SH-SY5Y (cell line): ENCODE measurements around the gene PDHB.

Source experiments
- GATA2 ChIP-seq: IDR thresholded peaks from 2 replicates; pipeline ENCODE4 v1.6.1; 2011; ENCODE audit warnings: mild to moderate bottlenecking, low read depth, low read length
- GATA3 ChIP-seq: IDR thresholded peaks from 2 replicates; pipeline ENCODE4 v1.6.1; 2011; ENCODE audit warnings: low read depth, mild to moderate bottlenecking, low read length, moderate library complexity

Gene PDHB

GRCh38 chr3:58394339-58394738, 39.3 kb downstream of the PDHB start:
- no peak for TF ChIP-seq GATA2
- TF ChIP-seq GATA3: no peak

- TF ChIP-seq GATA3 (no peak), GATA2 (no peak)
Observed at GRCh38 chr3:58392181-58392580, 41.5 kb downstream of the PDHB start.

GRCh38 chr3:58391156-58391865, 42.3 kb downstream of the PDHB start:
- TF ChIP-seq GATA2 (no peak), GATA3 (no peak)

GRCh38 chr3:58388550-58389091, 45.0 kb downstream of the PDHB start:
- TF ChIP-seq GATA2 (no peak), GATA3 (no peak)

GRCh38 chr3:58387650-58388546, 45.7 kb downstream of the PDHB start:
- TF ChIP-seq GATA3 (no peak), GATA2 (no peak)

GRCh38 chr3:58386626-58387365, 46.8 kb downstream of the PDHB start:
- TF ChIP-seq GATA2 (no peak), GATA3 (no peak)

GRCh38 chr3:58384381-58385090, 49.1 kb downstream of the PDHB start:
- TF ChIP-seq GATA2 (no peak), GATA3 (no peak)

GRCh38 chr3:58383904-58384303, 49.7 kb downstream of the PDHB start:
- TF ChIP-seq GATA3: no peak
- TF ChIP-seq GATA2: no peak

GRCh38 chr3:58383476-58383875, 50.2 kb downstream of the PDHB start:
- TF ChIP-seq GATA2 (no peak), GATA3 (no peak)

- TF ChIP-seq GATA2 (no peak), GATA3 (no peak)
Observed at GRCh38 chr3:58379351-58380073, 54.1 kb downstream of the PDHB start.

- TF ChIP-seq GATA2 (no peak), GATA3 (no peak)
Observed at GRCh38 chr3:58377750-58378149, 55.9 kb downstream of the PDHB start.
